BE2C (cell line): ENCODE measurements around the gene MXD4.

Experiments
- DNase-seq: peaks from one replicate; pipeline ENCODE4 v3.0.0-alpha.2; 2020
- H3K27me3 ChIP-seq: fragments of 250-450 bp; sonication (Bioruptor Pico); 2 replicates; pipeline ENCODE4 v1.5.1; 2020; ENCODE audit warnings: mild to moderate bottlenecking
- H3K36me3 ChIP-seq: fragments of 250-450 bp; sonication (Bioruptor Pico); 2 replicates; pipeline ENCODE4 v1.5.1; 2020; ENCODE audit warnings: mild to moderate bottlenecking
- H3K4me1 ChIP-seq: fragments of 250-450 bp; sonication (Bioruptor Pico); 2 replicates; pipeline ENCODE4 v1.5.1; 2020
- H3K4me3 ChIP-seq: 2 replicates; pipeline ENCODE4 v1.5.1; 2011; ENCODE audit warnings: low read depth, low read length
- H3K9me3 ChIP-seq: fragments of 250-450 bp; sonication (Bioruptor Pico); 2 replicates; pipeline ENCODE4 v1.5.1; 2020
- TF ChIP-seq, protein P1 (sequence below): IDR thresholded peaks from 2 replicates; pipeline ENCODE4 v1.5.1; 2012; ENCODE audit warnings: mild to moderate bottlenecking, low read depth, low read length

Gene MXD4

DNA sequence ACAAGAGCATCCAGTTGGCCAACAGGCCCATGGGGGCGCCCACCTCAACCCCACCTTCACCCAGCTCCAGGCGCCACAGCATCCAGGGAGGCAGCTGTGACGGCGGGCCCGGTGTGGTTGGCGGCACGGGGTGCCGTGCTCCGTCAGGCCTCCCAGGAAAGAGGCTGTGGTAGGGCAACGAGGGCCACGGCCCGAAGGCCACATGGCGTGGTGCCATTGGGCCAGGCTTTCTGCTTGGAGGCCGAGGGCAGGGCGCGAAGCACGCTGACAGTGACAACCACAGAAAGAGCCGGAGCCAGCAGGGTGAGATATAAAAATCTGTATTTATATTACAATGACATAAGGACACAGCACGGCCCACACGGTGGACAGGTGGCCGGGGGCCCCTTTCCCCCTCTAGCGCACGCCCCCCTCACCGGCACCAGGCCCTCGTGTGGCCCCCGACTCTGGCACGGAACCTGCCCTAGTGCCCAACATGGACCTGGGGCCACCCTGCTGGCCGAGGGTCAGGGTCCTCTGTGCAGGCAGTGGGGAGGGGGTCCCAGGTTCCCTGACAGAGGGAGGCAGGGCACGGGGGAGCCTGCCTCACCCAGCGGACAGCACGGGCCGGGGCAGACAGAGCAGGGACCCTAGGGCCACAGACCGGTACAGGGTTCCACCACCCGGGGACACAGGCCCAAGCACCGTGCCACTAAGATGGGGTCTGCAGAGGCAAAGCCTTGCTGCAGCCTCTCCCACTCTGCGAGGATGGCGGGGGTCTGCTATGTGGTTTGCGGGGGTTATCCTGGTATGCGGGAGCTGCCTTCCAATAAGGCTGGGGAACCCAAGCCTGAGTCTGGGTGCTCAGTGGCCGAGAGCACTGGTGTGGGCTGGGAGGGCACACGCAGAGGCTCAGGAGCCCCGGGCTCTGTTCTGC lies 14.5 kb downstream of the MXD4 start:
- Histone ChIP-seq H3K9me3 (no peaks in the 10 kb centered on the region), H3K4me3 (no peak overlapping the region), H3K4me1 (no peaks in the 10 kb centered on the region), H3K36me3 (peaks cover 24% of the 10 kb centered on the region), H3K27me3 (no peaks in the 10 kb centered on the region)
- DNase-seq = peak; percentile 5
- TF ChIP-seq, protein P1, sequence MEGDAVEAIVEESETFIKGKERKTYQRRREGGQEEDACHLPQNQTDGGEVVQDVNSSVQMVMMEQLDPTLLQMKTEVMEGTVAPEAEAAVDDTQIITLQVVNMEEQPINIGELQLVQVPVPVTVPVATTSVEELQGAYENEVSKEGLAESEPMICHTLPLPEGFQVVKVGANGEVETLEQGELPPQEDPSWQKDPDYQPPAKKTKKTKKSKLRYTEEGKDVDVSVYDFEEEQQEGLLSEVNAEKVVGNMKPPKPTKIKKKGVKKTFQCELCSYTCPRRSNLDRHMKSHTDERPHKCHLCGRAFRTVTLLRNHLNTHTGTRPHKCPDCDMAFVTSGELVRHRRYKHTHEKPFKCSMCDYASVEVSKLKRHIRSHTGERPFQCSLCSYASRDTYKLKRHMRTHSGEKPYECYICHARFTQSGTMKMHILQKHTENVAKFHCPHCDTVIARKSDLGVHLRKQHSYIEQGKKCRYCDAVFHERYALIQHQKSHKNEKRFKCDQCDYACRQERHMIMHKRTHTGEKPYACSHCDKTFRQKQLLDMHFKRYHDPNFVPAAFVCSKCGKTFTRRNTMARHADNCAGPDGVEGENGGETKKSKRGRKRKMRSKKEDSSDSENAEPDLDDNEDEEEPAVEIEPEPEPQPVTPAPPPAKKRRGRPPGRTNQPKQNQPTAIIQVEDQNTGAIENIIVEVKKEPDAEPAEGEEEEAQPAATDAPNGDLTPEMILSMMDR = no peak

DNA sequence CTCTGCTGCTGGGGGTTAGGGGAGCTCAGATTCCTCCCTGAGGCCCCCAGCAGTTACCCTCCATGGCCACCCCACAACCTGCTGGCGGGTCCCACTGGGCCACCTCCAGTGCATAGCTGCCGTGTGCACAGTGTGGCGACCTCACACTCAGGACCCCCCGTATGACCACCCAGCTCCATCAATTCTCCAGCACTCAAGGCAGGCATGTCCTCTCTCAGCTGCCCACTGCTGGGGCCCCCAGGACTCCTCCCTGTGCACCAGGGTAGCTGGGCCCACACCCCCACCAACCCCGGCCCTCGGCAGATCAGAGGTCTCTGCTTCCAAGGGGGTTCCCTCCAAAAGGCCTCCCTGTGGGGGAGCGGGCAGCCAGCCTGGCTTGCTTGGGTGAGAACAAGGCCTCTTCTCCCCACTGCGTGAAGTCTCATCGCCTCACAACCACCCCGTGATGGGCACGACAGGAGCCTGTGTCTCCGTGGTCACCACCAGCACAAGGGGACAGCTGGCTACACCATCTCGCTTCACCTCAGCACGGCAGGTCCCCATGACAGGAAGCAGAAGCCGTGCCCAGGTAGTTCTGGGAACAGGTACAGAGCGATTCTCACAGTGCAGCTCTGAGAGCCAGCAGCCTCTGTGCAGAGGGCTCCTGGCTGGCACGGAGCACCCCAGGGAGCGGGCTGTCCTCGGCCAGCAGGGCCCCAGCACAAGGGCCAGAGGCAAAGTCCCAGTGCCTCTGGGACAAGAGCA lies 15.4 kb downstream of the MXD4 start:
- peak; percentile 4 for DNase-seq
- no peaks in the 10 kb centered on the region for H3K27me3 ChIP-seq
- TF ChIP-seq, protein P1 = no peak
- H3K36me3 ChIP-seq = peaks cover 20% of the 10 kb centered on the region
- H3K4me1 ChIP-seq = no peaks in the 10 kb centered on the region
- no peak overlapping the region for H3K4me3 ChIP-seq
- no peaks in the 10 kb centered on the region for H3K9me3 ChIP-seq

DNA sequence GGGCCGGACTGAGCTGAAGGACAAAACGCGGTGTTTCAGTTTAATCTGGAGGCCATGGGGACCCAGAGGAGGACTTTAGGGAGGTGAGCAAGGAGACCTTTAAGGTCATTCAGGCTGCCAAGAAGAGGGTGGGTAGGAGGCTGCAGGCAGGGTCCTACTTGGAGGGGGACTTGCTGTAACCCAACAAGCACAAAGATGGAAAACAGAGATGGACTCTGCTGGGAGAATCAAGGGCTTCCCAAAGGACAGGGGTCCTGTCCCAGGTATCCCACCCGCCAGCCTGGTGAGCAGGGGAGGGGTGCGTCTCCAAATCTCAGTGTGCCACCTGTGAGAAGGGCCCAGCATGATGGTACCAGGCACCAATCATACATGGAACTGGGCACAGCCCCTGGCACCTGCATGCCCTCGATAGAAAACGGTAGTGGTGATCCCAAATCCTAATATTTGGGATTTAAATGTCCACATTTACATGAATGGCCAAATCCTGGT lies 16.1 kb downstream of the MXD4 start:
- Histone ChIP-seq H3K27me3 (no peaks in the 10 kb centered on the region), H3K4me1 (no peaks in the 10 kb centered on the region), H3K9me3 (no peaks in the 10 kb centered on the region), H3K36me3 (peaks cover 13% of the 10 kb centered on the region), H3K4me3 (no peak overlapping the region)
- TF ChIP-seq, protein P1 = no peak
- DNase-seq = no peak

DNA sequence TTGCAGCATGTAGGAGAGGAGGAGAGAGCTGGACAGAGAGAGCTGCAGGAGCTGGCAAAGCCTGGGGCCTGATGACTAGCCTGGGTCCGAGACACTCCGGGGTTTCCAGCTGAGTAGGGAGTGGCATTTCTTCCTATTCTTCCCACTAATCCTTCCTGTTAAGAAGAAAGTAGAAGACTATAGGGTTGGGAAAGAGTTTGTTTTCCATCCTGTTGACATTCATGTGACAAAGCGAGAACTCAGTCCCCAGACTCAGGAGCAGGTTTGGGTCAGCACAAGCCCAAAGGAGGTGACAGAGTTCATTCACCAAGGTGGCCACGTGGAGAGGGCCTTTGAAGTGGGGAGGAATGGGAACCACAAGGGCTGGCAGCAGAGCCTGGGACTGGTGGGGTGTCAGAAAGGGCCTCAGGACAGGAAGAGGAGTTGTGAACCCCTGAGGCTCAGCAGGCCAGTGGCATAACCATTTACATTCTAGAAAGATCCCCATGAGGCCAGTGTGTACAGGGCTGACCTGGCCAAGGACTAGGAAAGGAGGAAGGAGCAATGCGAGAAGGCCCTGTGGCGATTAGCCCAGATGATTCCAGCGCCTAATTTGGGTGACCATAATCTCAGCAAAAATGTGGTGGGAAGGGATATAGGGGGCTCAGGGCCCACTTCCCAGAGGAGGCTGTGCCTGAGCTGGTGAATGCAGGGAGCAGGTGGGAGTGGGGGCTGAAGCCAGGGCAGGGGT lies 16.7 kb downstream of the MXD4 start:
- H3K4me3 ChIP-seq = no peak overlapping the region
- DNase-seq = no peak
- TF ChIP-seq, protein P1 = no peak
- no peaks in the 10 kb centered on the region for H3K27me3 ChIP-seq
- H3K9me3 ChIP-seq = no peaks in the 10 kb centered on the region
- H3K36me3 ChIP-seq = peaks cover 9% of the 10 kb centered on the region
- no peaks in the 10 kb centered on the region for H3K4me1 ChIP-seq

DNA sequence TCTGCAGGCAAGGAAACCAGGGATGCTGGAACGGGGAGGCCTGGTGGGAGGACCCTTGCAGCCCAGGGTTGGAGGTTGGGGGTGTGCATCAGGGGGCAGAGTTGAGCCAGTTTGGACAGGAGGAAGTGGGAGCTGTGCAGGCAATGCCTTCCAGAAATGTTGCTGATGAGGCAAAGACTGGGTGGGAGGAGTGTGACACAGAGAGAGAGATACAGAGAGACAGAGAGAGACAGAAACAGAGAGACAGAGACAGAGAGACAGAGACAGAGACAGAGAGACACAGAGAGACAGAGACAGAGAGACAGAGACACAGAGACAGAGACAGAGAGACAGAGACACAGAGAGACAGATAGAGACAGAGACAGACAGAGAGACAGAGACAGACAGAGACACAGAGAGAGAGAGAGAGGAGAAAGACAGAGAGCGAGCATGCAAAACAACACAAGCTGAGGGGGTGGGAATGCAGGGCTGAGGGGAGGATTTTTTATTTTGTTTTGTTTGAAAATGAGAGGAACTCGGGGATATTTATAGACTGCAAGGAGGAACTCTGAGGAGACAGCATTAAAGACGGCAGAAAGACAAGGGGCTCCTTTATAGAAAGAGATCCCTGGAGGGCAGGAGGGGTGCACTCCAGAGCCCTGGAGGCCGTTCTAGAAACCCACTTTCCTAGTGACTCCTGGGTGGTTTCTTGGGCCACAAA lies 18.1 kb downstream of the MXD4 start:
- Histone ChIP-seq H3K9me3 (no peaks in the 10 kb centered on the region), H3K4me1 (peaks cover under 1% of the 10 kb centered on the region; the same call in 1 of the 2 replicates), H3K27me3 (no peaks in the 10 kb centered on the region), H3K36me3 (peaks cover 9% of the 10 kb centered on the region), H3K4me3 (no peak overlapping the region)
- peak; percentile 67 for DNase-seq
- TF ChIP-seq, protein P1 = peak; percentile 62
